Endothelial cell of umbilical vein (primary cell): ENCODE measurements around the gene SLC5A6. TPM values are rescaled to one million over a fixed set of nuclear protein-coding genes. Genes with fewer than 3 reads are reported as not detected.

ENCODE experiments used
- BruUV-seq: library from RNA; stranded (reverse); fragments of 400-500 nt; replicated peaks from 2 replicates; lab custom pipeline; 2021; lab: Mats Ljungman, UMichigan
- CTCF ChIA-PET: fragments of 300-600, 350-600 bp; sonication (Branson Sonifier 250); formaldehyde crosslinking; loops from one replicate; lab custom pipeline; 2021; ENCODE audit warnings: antibody characterized with exemption, inconsistent platforms; lab: Charles Lee
- POLR2A ChIA-PET: fragments of 300-600, 350-600 bp; sonication (Branson Sonifier 250); formaldehyde crosslinking; loops from one replicate; lab custom pipeline; 2021; ENCODE audit warnings: antibody characterized with exemption, inconsistent platforms; lab: Charles Lee
- DNase-seq: peaks from one replicate; pipeline ENCODE4 v3.0.0-alpha.2; 2011; ENCODE audit warnings: low read depth, low spot score
- FAIRE-seq: peaks from 2 replicates; lab custom pipeline; 2011; peaks lifted over from hg19 to GRCh38; lab: Jason Lieb, UNC
- H2AFZ ChIP-seq: 2 replicates; pipeline ENCODE4 v1.6.0; 2012; ENCODE audit warnings: low read depth, low read length, control low read depth, inconsistent platforms
- H3K27ac ChIP-seq: 2 replicates; pipeline ENCODE4 v1.5.1; 2011; ENCODE audit warnings: low read depth, mild to moderate bottlenecking, control low read depth, low read length, moderate library complexity; ENCODE audit not compliant: insufficient read depth
- H3K27me3 ChIP-seq, 2 experiments: 2 replicates each; pipeline versions ENCODE4 v1.6.0 to v1.6.1; 2011; ENCODE audit warnings: low read length in 2 of 2, mixed read lengths in 1 of 2; ENCODE audit not compliant: control insufficient read depth in 2 of 2, insufficient read depth in 2 of 2
- H3K36me3 ChIP-seq, 2 experiments: 2 replicates in 1 of 2; 3 replicates in 1 of 2; pipeline ENCODE4 v1.5.1; 2011; ENCODE audit warnings: low read length in 2 of 2, mild to moderate bottlenecking in 1 of 2, moderate library complexity in 1 of 2; ENCODE audit not compliant: control insufficient read depth in 2 of 2, insufficient read depth in 2 of 2; ENCODE audit errors: extremely low read depth in 1 of 2
- H3K4me1 ChIP-seq: 3 replicates; pipeline ENCODE4 v1.5.1; 2011; ENCODE audit warnings: mild to moderate bottlenecking, low read length; ENCODE audit not compliant: control insufficient read depth, insufficient read depth; ENCODE audit errors: extremely low read depth
- H3K4me2 ChIP-seq: 2 replicates; pipeline ENCODE4 v1.6.1; 2011; ENCODE audit warnings: low read length, control low read depth, mixed read lengths; ENCODE audit not compliant: insufficient read depth
- H3K4me3 ChIP-seq, 3 experiments: fragments of 200-600 bp in 1 of 3; sonication (generic), shearing (Covaris generic) in 1 of 3; replicated peaks in 1 of 3; 2 replicates each; pipeline ENCODE4 v1.5.1; 2011 to 2016; ENCODE audit warnings: control low read depth in 3 of 3, low read length in 3 of 3, mild to moderate bottlenecking in 2 of 3, inconsistent platforms in 1 of 3, low read depth in 1 of 3, moderate library complexity in 1 of 3; ENCODE audit not compliant: insufficient read depth in 1 of 3
- H3K79me2 ChIP-seq: 2 replicates; pipeline ENCODE4 v1.6.0; 2012; ENCODE audit warnings: low read length, inconsistent platforms; ENCODE audit not compliant: control insufficient read depth, insufficient read depth
- H3K9ac ChIP-seq: replicated peaks from 2 replicates; pipeline ENCODE3; 2011; ENCODE audit warnings: low read length, control low read depth; ENCODE audit not compliant: insufficient read depth; ENCODE audit errors: extremely low read depth
- H3K9me1 ChIP-seq: replicated peaks from 3 replicates; pipeline ENCODE4 v1.6.0; 2011; ENCODE audit warnings: mild to moderate bottlenecking, low read length; ENCODE audit not compliant: control insufficient read depth, insufficient read depth; ENCODE audit errors: extremely low read depth
- H3K9me3 ChIP-seq: replicated peaks from 2 replicates; pipeline ENCODE4 v1.5.1; 2012; ENCODE audit warnings: low read length, inconsistent platforms; ENCODE audit not compliant: control insufficient read depth, insufficient read depth
- H4K20me1 ChIP-seq: replicated peaks from 2 replicates; pipeline ENCODE3; 2011; ENCODE audit warnings: mild to moderate bottlenecking, low read length; ENCODE audit not compliant: control insufficient read depth, insufficient read depth; ENCODE audit errors: extremely low read depth
- EZH2 ChIP-seq: IDR thresholded peaks from 2 replicates; pipeline ENCODE4 v1.6.1; 2012; ENCODE audit warnings: borderline replicate concordance, low read depth, mild to moderate bottlenecking, moderate library complexity, low read length, inconsistent platforms; ENCODE audit not compliant: severe bottlenecking
- FOS ChIP-seq: IDR thresholded peaks from 2 replicates; pipeline ENCODE4 v1.6.1; 2011; ENCODE audit warnings: mild to moderate bottlenecking, low read length, moderate library complexity, borderline replicate concordance; ENCODE audit not compliant: insufficient read depth
- GATA2 ChIP-seq: IDR thresholded peaks from 2 replicates; pipeline ENCODE4 v1.7.0; 2011; ENCODE audit warnings: low read depth, mild to moderate bottlenecking, moderate library complexity, mixed read lengths, low read length; ENCODE audit not compliant: insufficient read length, insufficient read depth
- JUN ChIP-seq: IDR thresholded peaks from 2 replicates; pipeline ENCODE4 v1.6.1; 2011; ENCODE audit warnings: borderline replicate concordance, low read depth; ENCODE audit not compliant: insufficient read length, insufficient read depth
- MYC ChIP-seq: IDR thresholded peaks from one replicate; pipeline ENCODE4 v1.6.1; 2011; ENCODE audit warnings: mild to moderate bottlenecking, low read depth, low read length
- POLR2A ChIP-seq: IDR thresholded peaks from 2 replicates; pipeline ENCODE4 v1.6.1; 2012; ENCODE audit warnings: low read depth, mild to moderate bottlenecking, control low read depth, low read length
- POLR2AphosphoS5 ChIP-seq: IDR thresholded peaks from 2 replicates; pipeline ENCODE4 v1.6.1; 2012; ENCODE audit warnings: low read depth, mild to moderate bottlenecking, control low read depth, low read length, moderate library complexity; ENCODE audit not compliant: insufficient read depth
- dilution Hi-C: fragments of 300-500 bp; cut with MboI; formaldehyde crosslinking; loops from one replicate; pipeline ENCODE4 v1.15.0; 2019; ENCODE audit warnings: low sequenced_read_pairs; ENCODE audit not compliant: extremely low pct_ligation_motif_present
- intact Hi-C: fragments of 100-400 bp; cut with micrococcal nuclease; formaldehyde crosslinking; loops from one replicate; pipeline ENCODE4 v1.10.0; 2022
- polyA plus RNA-seq, 4 experiments: library from polyadenylated mRNA; depleted of rRNA in 3 of 4; stranded (reverse) in 3 of 4; unstranded in 1 of 4; fragments of >200 nt; gene quantifications; 2 replicates each; pipeline versions ENCODE4 v1.2.1 to v1.2.3, GENCODE V29; 2011 to 2012; ENCODE audit warnings: missing spikeins in 1 of 4
- total RNA-seq: library from RNA; stranded (reverse); gene quantifications from 2 replicates; pipeline ENCODE4 v1.2.3, GENCODE V29; 2021
- TF ChIP-seq, protein P1 (sequence below): IDR thresholded peaks from 2 replicates; pipeline ENCODE4 v1.6.1; 2011; ENCODE audit not compliant: insufficient read depth, insufficient read length
- TF ChIP-seq, protein P2 (sequence below), 2 donors: IDR thresholded peaks; 1 replicate in 1 of 2; 2 replicates in 1 of 2; pipeline ENCODE4 v1.5.1; 2011; ENCODE audit warnings: low read length in 2 of 2, mild to moderate bottlenecking in 2 of 2, moderate library complexity in 2 of 2, control low read depth in 1 of 2, inconsistent platforms in 1 of 2, low read depth in 1 of 2; ENCODE audit not compliant: insufficient read depth in 1 of 2; ENCODE audit errors: extremely low read depth in 1 of 2

SLC5A6 gene
- total and polyA plus RNA-seq, 2 donors (not counting 3 experiments of a cell fraction or from before 2014, with no cell fraction given), result 52.0 to 92.5 TPM

- CTCF ChIA-PET, result interaction anchor here (0.9 to 1.5 kb wide), 6 partner anchors 12 to 341 kb away, joined by 3 to 11 read pairs (median 4); no protein-coding TSS in a partner anchor
- no peak for TF ChIP-seq FOS
- TF ChIP-seq, protein P1, sequence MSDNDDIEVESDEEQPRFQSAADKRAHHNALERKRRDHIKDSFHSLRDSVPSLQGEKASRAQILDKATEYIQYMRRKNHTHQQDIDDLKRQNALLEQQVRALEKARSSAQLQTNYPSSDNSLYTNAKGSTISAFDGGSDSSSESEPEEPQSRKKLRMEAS, result no peak
- Histone ChIP-seq H3K4me1 (no peaks in the 10 kb centered on the region), H3K27ac (no peak overlapping the region), H3K36me3 (no peaks in the 10 kb centered on the region), H3K4me3 (no peak overlapping the region), H3K9ac (no peak overlapping the region), H3K9me1 (no peaks in the 10 kb centered on the region), H3K9me3 (no peaks in the 10 kb centered on the region), H3K79me2 (no peaks in the 10 kb centered on the region), H2AFZ (no peak overlapping the region), H4K20me1 (no peaks in the 10 kb centered on the region), H3K27me3 (peaks cover 12 to 20% of the 10 kb centered on the region in 2 experiments), H3K4me2 (no peak overlapping the region)
- BruUV-seq, result no TSS peak
- dilution Hi-C loops (no loop called here), intact Hi-C loops (no loop called here)
- DNase-seq (no peak), FAIRE-seq (no peak)
- POLR2A ChIA-PET, result no interaction called here
Measured at GRCh38 chr2:27186613-27187345, 25.3 kb downstream of the SLC5A6 start.

DNA sequence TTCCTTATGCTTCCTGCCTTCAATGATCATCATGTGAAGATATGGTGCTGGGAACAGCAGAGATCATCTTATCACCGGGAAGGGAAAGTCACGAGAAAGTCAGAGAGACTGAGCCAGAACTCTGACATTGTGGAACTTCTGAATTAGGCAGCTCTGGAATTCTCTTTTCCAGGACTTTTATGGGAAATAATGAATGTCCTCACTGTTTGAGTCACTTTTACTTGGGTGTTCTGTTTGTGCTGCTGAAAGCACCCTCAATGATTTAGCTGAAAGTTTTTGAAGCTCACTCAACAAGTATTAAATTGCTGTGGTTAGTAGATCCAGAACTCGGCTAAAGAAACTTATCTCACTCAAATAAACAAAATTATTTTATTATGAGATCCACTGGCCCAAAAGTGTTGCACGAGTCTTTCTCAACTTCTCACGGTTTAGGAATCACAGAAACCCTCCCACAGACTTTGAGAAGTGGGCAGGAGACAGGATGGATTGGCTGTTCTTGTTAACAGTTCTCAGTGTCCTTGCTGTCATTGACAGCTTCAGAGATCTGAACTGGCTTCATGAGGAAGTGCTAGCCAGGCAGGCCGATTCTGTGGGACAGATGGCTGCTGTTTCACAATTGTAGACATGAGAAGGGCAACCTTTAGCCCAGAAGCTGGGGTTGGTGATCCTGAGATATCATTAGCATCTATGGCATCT, 26.6 kb downstream of the SLC5A6 start:
- dilution Hi-C loops (no loop called here), intact Hi-C loops (no loop called here)
- H3K27ac ChIP-seq, result no peak overlapping the region
- H3K27me3 ChIP-seq, result peaks cover 12 to 20% of the 10 kb centered on the region in 2 experiments
- H4K20me1 ChIP-seq, result no peaks in the 10 kb centered on the region
- no peak overlapping the region for H2AFZ ChIP-seq
- H3K9me3 ChIP-seq, result no peaks in the 10 kb centered on the region
- no TSS peak for BruUV-seq
- H3K4me1 ChIP-seq, result no peaks in the 10 kb centered on the region
- no peak overlapping the region for H3K4me3 ChIP-seq
- no peaks in the 10 kb centered on the region for H3K9me1 ChIP-seq
- no peak overlapping the region for H3K9ac ChIP-seq
- FAIRE-seq, result no peak
- ChIA-PET CTCF (interaction anchor here (1.2 to 1.8 kb wide), 4 partner anchors 11 to 339 kb away, joined by 3 to 8 read pairs (median 4); no protein-coding TSS in a partner anchor), POLR2A (no interaction called here)
- TF ChIP-seq EZH2, result no peak
- no peak for TF ChIP-seq FOS
- no peak for TF ChIP-seq MYC
- TF ChIP-seq GATA2, result no peak
- TF ChIP-seq, protein P1, result no peak
- no peak for TF ChIP-seq POLR2AphosphoS5
- no peak for TF ChIP-seq JUN
- TF ChIP-seq POLR2A, result no peak
- TF ChIP-seq, protein P2, sequence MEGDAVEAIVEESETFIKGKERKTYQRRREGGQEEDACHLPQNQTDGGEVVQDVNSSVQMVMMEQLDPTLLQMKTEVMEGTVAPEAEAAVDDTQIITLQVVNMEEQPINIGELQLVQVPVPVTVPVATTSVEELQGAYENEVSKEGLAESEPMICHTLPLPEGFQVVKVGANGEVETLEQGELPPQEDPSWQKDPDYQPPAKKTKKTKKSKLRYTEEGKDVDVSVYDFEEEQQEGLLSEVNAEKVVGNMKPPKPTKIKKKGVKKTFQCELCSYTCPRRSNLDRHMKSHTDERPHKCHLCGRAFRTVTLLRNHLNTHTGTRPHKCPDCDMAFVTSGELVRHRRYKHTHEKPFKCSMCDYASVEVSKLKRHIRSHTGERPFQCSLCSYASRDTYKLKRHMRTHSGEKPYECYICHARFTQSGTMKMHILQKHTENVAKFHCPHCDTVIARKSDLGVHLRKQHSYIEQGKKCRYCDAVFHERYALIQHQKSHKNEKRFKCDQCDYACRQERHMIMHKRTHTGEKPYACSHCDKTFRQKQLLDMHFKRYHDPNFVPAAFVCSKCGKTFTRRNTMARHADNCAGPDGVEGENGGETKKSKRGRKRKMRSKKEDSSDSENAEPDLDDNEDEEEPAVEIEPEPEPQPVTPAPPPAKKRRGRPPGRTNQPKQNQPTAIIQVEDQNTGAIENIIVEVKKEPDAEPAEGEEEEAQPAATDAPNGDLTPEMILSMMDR (IDR thresholded peaks at IDR 0.05; ENCODE audit: extremely low read depth in 1 of 2, insufficient read depth in 1 of 2, low read depth in 1 of 2, low read length in 2 of 2), result no peak
- H3K4me2 ChIP-seq, result no peak overlapping the region
- no peak for DNase-seq
- H3K36me3 ChIP-seq, result no peaks in the 10 kb centered on the region
- H3K79me2 ChIP-seq, result no peaks in the 10 kb centered on the region
